Lung (tissue), 12 donors: ENCODE results near the gene ADSL. TPM values are rescaled to one million over a fixed set of nuclear protein-coding genes. Genes with fewer than 3 reads are reported as not detected.

Experiments used
- ATAC-seq: fragments of 200-7000 bp; cut with Tn5 transposase; one replicate; pipeline ENCODE4 v1.9.1; 2020; ENCODE audit warnings: moderate number of reproducible peaks; ENCODE audit not compliant: insufficient read depth, low FRiP score
- DNase-seq, 3 donors: peaks; one replicate each; pipeline ENCODE4 v3.0.0-alpha.2; 2013 to 2017
- H3K27ac ChIP-seq, 2 donors: one replicate each; pipeline ENCODE4 v1.5.1; 2013; ENCODE audit warnings: mild to moderate bottlenecking in 2 of 2, moderate library complexity in 2 of 2, control low read depth in 1 of 2, inconsistent platforms in 1 of 2, low read depth in 1 of 2, low read length in 1 of 2
- H3K27me3 ChIP-seq, 3 donors: one replicate each; pipeline ENCODE4 v1.5.1; 2013; ENCODE audit warnings: low read length in 2 of 3; ENCODE audit not compliant: control insufficient read depth in 3 of 3, insufficient read depth in 3 of 3
- H3K36me3 ChIP-seq, 4 donors: one replicate each; pipeline ENCODE4 v1.5.1; 2013; ENCODE audit warnings: low read length in 4 of 4, mild to moderate bottlenecking in 1 of 4, moderate library complexity in 1 of 4; ENCODE audit not compliant: control insufficient read depth in 4 of 4, insufficient read depth in 4 of 4
- H3K4me1 ChIP-seq, 5 donors: one replicate each; pipeline ENCODE4 v1.5.1; 2013; ENCODE audit warnings: low read length in 5 of 5, mild to moderate bottlenecking in 2 of 5, moderate library complexity in 1 of 5; ENCODE audit not compliant: control insufficient read depth in 5 of 5, insufficient read depth in 5 of 5
- H3K4me3 ChIP-seq: one replicate; pipeline ENCODE4 v1.5.1; 2013; ENCODE audit warnings: mild to moderate bottlenecking, control low read depth, moderate library complexity
- H3K9ac ChIP-seq, 2 donors: one replicate each; pipeline ENCODE4 v1.5.1; 2013; ENCODE audit warnings: low read length in 2 of 2, control low read depth in 1 of 2; ENCODE audit not compliant: insufficient read depth in 1 of 2
- H3K9me3 ChIP-seq, 4 donors: one replicate each; pipeline ENCODE4 v1.5.1; 2013; ENCODE audit warnings: low read length in 3 of 4, mild to moderate bottlenecking in 1 of 4, moderate library complexity in 1 of 4; ENCODE audit not compliant: control insufficient read depth in 4 of 4, insufficient read depth in 3 of 4
- CTCF ChIP-seq: IDR thresholded peaks from 2 replicates; pipeline ENCODE4 v1.5.1; 2012; ENCODE audit warnings: mild to moderate bottlenecking; ENCODE audit errors: control extremely low read depth, extremely low read depth
- WGBS, 2 donors: extraction: QIAGEN DNeasy Blood & Tissue Kit; methylation state at CpG; one replicate each; pipeline ENCODE4 v1.1.7; 2013; 5-methylcytosine and 5-hydroxymethylcytosine counted together
- polyA plus RNA-seq, 2 donors: library from polyadenylated mRNA; stranded (reverse); fragments of 200-250 nt; gene quantifications; one replicate each; pipeline ENCODE4 v1.2.1, GENCODE V29; 2013
- total RNA-seq, 2 donors: library from RNA; depleted of rRNA in 1 of 2; stranded (reverse); fragments of >200 nt in 1 of 2; gene quantifications; one replicate each; pipeline ENCODE4 v1.2.1, GENCODE V29; 2014 to 2021
- donor health status: control.
- donor health status: control.
- donor health status: Bipolar disorder and iron deficiency.
- donor health status: healthy.
- donor health status: DM: yes; HTN: yes; CAD: no.

The ADSL gene
- total and polyA plus RNA-seq, 4 donors, result 35.2 to 62.9 (median 43.0) TPM

GRCh38 chr22:40412441-40412840 is 66.1 kb downstream of the ADSL start:
- H3K36me3 ChIP-seq, result peaks cover 3 to 53% (median 20%) of the 10 kb centered on the region in 4 donors
- peaks cover 0 to 13% (median 7%) of the 10 kb centered on the region in 5 donors for H3K4me1 ChIP-seq
- 41 to 61% methylated on average over 2 of the region's 2 CpGs for WGBS, 2 donors
- no peaks in the 10 kb centered on the region for H3K27me3 ChIP-seq
- DNase-seq (no peak), ATAC-seq (no peak)
- H3K9me3 ChIP-seq, result no peaks in the 10 kb centered on the region
- no peak for TF ChIP-seq CTCF
- H3K4me3 ChIP-seq, result no peak overlapping the region
- H3K9ac ChIP-seq, result no peak overlapping the region
- H3K27ac ChIP-seq, result no peak overlapping the region

GRCh38 chr22:40413873-40414272 is 67.6 kb downstream of the ADSL start:
- whole genome bisulfite sequencing, 2 donors, result 86 to 88% methylated on average over 13 of the region's 13 CpGs
- peak in 1 of 3 donors; percentile 61 for DNase-seq
- peaks cover 0 to 50% (median 16%) of the 10 kb centered on the region in 4 donors for H3K36me3 ChIP-seq

GRCh38 chr22:40414311-40414710 is 68.0 kb downstream of the ADSL start:
- Histone ChIP-seq H3K4me1 (peaks cover 0 to 25% (median 7%) of the 10 kb centered on the region in 5 donors), H3K4me3 (no peak overlapping the region), H3K9me3 (no peaks in the 10 kb centered on the region), H3K27ac (peak overlapping the region in 1 of 2 donors; percentile 32), H3K9ac (no peak overlapping the region), H3K27me3 (no peaks in the 10 kb centered on the region), H3K36me3 (peaks cover 0 to 50% (median 17%) of the 10 kb centered on the region in 4 donors)
- no peak for TF ChIP-seq CTCF
- WGBS, 2 donors, result 81 to 87% methylated on average over 3 of the region's 3 CpGs
- DNase-seq, result no peak
- ATAC-seq, result no peak

More at GRCh38 chr22:40413873-40414272, 67.6 kb downstream of the ADSL start:
- Histone ChIP-seq H3K9me3 (no peaks in the 10 kb centered on the region), H3K4me1 (peaks cover 0 to 21% (median 7%) of the 10 kb centered on the region in 5 donors), H3K9ac (no peak overlapping the region), H3K27ac (no peak overlapping the region), H3K27me3 (no peaks in the 10 kb centered on the region), H3K4me3 (no peak overlapping the region)
- ATAC-seq, result no peak
- no peak for TF ChIP-seq CTCF

- peaks cover 0 to 25% (median 7%) of the 10 kb centered on the region in 5 donors for H3K4me1 ChIP-seq
- H3K9me3 ChIP-seq, result peaks cover 0 to 1% (median 0%) of the 10 kb centered on the region in 4 donors
- H3K36me3 ChIP-seq, result peaks cover 2 to 50% (median 16%) of the 10 kb centered on the region in 4 donors
- H3K27me3 ChIP-seq, result no peaks in the 10 kb centered on the region
- WGBS, 2 donors, result 90 to 93% methylated on average over 10 of the region's 10 CpGs
- H3K4me3 ChIP-seq, result no peak overlapping the region
- no peak overlapping the region for H3K9ac ChIP-seq
- H3K27ac ChIP-seq, result peak overlapping the region in 1 of 2 donors; percentile 39
- TF ChIP-seq CTCF, result no peak
- ATAC-seq (no peak), DNase-seq (no peak)
Measured at GRCh38 chr22:40414838-40415505, 68.7 kb downstream of the ADSL start.
